ENCODE results near the gene CACNA1A.
"Not testable (repeated sequence)": the region's sequence is repeated elsewhere in the genome, so short reads cannot be mapped to it uniquely, and the experiment has no call there.

The CACNA1A gene

GRCh38 chr19:13506471-13506820, at the start of gene CACNA1A:
Gene CACNA1A, minus strand, starts transcription at chr19:13506479. Its CDS starts 255 bp downstream, at chr19:13506224.
- DNase-seq = peak in 1 of 2 experiments; percentile 59

- peak in 1 of 2 experiments; percentile 57 for DNase-seq
Observed at GRCh38 chr19:13554506-13555240, 48.4 kb upstream of the CACNA1A start.

GRCh38 chr19:13553880-13554400, 47.7 kb upstream of the CACNA1A start:
- no peak for DNase-seq

GRCh38 chr19:13548131-13548530, 41.9 kb upstream of the CACNA1A start:
- DNase-seq = no peak

- no peak for DNase-seq
Observed at GRCh38 chr19:13547102-13547501, 40.8 kb upstream of the CACNA1A start.

- DNase-seq = no peak
Observed at GRCh38 chr19:13544423-13544822, 38.1 kb upstream of the CACNA1A start.

- DNase-seq = no peak
Observed at GRCh38 chr19:13541554-13541953, 35.3 kb upstream of the CACNA1A start.

- no peak for DNase-seq
Observed at GRCh38 chr19:13539332-13539731, 33.1 kb upstream of the CACNA1A start.

- DNase-seq = no peak
Observed at GRCh38 chr19:13538601-13539253, 32.4 kb upstream of the CACNA1A start.

GRCh38 chr19:13537454-13537853, 31.2 kb upstream of the CACNA1A start:
- DNase-seq = no peak

- DNase-seq = no peak
Observed at GRCh38 chr19:13530720-13531119, 24.4 kb upstream of the CACNA1A start.

- not testable (repeated sequence) for DNase-seq
Observed at GRCh38 chr19:13529721-13530120, 23.4 kb upstream of the CACNA1A start.

- no peak for DNase-seq
Observed at GRCh38 chr19:13526552-13526951, 20.3 kb upstream of the CACNA1A start.

- no peak for DNase-seq
Observed at GRCh38 chr19:13521066-13521465, 14.8 kb upstream of the CACNA1A start.

GRCh38 chr19:13511947-13512346, 5.7 kb upstream of the CACNA1A start:
- no peak for DNase-seq

- DNase-seq = peak in 1 of 2 experiments; percentile 19
Observed at GRCh38 chr19:13507053-13507611, 853 bp upstream of the CACNA1A start.

- no peak for DNase-seq
Observed at GRCh38 chr19:13505761-13506470, 363 bp downstream of the CACNA1A start.

GRCh38 chr19:13505164-13505695, 1.0 kb downstream of the CACNA1A start:
- no peak for DNase-seq

- DNase-seq = no peak
Observed at GRCh38 chr19:13503570-13504235, 2.6 kb downstream of the CACNA1A start.

GRCh38 chr19:13502231-13502630, 4.0 kb downstream of the CACNA1A start:
- peak in 1 of 2 experiments; percentile 24 for DNase-seq

- DNase-seq = no peak
Observed at GRCh38 chr19:13499692-13500091, 6.6 kb downstream of the CACNA1A start.
